MM.1S (cell line): ENCODE results near the gene ZNF776.

ENCODE experiments used
- DNase-seq: peaks from one replicate; pipeline ENCODE4 v3.0.0-alpha.2; 2015
- H2AFZ ChIP-seq: fragments of 300-600 bp; sonication (generic); 2 replicates; pipeline ENCODE4 v1.6.0; 2016; ENCODE audit warnings: antibody characterized with exemption, low read length
- H3F3A ChIP-seq: fragments of 300-600 bp; sonication (generic); 2 replicates; pipeline ENCODE4 v1.6.1; 2016; ENCODE audit warnings: mild to moderate bottlenecking, antibody characterized with exemption, low read length, moderate library complexity, mixed read lengths; ENCODE audit not compliant: insufficient read depth
- H3K27ac ChIP-seq: fragments of 300-600 bp; sonication (generic); 2 replicates; pipeline ENCODE4 v1.5.1; 2016; ENCODE audit warnings: mild to moderate bottlenecking, low read length
- H3K27me3 ChIP-seq: fragments of 300-600 bp; sonication (generic); replicated peaks from 2 replicates; pipeline ENCODE4 v1.6.0; 2016; ENCODE audit warnings: low read length; ENCODE audit not compliant: insufficient read depth
- H3K36me3 ChIP-seq: fragments of 300-600 bp; sonication (generic); replicated peaks from 2 replicates; pipeline ENCODE4 v1.6.1; 2016; ENCODE audit warnings: mild to moderate bottlenecking, low read length, mixed read lengths; ENCODE audit not compliant: insufficient read depth
- H3K4me1 ChIP-seq: fragments of 300-600 bp; sonication (generic); 2 replicates; pipeline ENCODE4 v1.6.1; 2016; ENCODE audit warnings: low read length, mixed read lengths
- H3K4me2 ChIP-seq: fragments of 300-600 bp; sonication (generic); 2 replicates; pipeline ENCODE4 v1.6.0; 2016; ENCODE audit warnings: low read depth, low read length
- H3K4me3 ChIP-seq: fragments of 300-600 bp; sonication (generic); 2 replicates; pipeline ENCODE4 v1.5.1; 2016; ENCODE audit warnings: low read length, mixed read lengths
- H3K79me2 ChIP-seq: fragments of 300-600 bp; sonication (generic); 2 replicates; pipeline ENCODE4 v1.6.1; 2016; ENCODE audit warnings: mixed run types, low read length, mixed read lengths
- H3K9ac ChIP-seq: fragments of 300-600 bp; sonication (generic); 2 replicates; pipeline ENCODE4 v1.6.1; 2016; ENCODE audit warnings: low read length, mixed read lengths
- H3K9me2 ChIP-seq: fragments of 300-600 bp; sonication (generic); replicated peaks from 2 replicates; pipeline ENCODE4 v1.6.1; 2016; ENCODE audit warnings: mild to moderate bottlenecking, low read length, mixed read lengths; ENCODE audit not compliant: insufficient read depth
- H3K9me3 ChIP-seq: fragments of 300-600 bp; sonication (generic); replicated peaks from 2 replicates; pipeline ENCODE4 v1.6.1; 2016; ENCODE audit warnings: mild to moderate bottlenecking, low read length, mixed read lengths; ENCODE audit not compliant: insufficient read depth
- H4K20me1 ChIP-seq: fragments of 300-600 bp; sonication (generic); 2 replicates; pipeline ENCODE4 v1.6.1; 2016; ENCODE audit warnings: mild to moderate bottlenecking, low read length, moderate library complexity, mixed read lengths; ENCODE audit not compliant: insufficient read depth
- CTCF ChIP-seq: fragments of 300-600 bp; sonication (generic); IDR thresholded peaks from 2 replicates; pipeline ENCODE4 v1.5.1; 2016; ENCODE audit warnings: antibody characterized with exemption, low read length, mixed read lengths
- EZH2 ChIP-seq: fragments of 300-600 bp; sonication (generic); optimal IDR thresholded peaks from 2 replicates; pipeline ENCODE3; 2017; ENCODE audit warnings: low read depth, mild to moderate bottlenecking, antibody characterized with exemption, low read length, mixed read lengths
- EZH2phosphoT487 ChIP-seq: fragments of 300-600 bp; sonication (generic); IDR thresholded peaks from 2 replicates; pipeline ENCODE4 v1.6.1; 2018; ENCODE audit warnings: antibody characterized with exemption, low read length

ZNF776 gene

GRCh38 chr19:57719424-57719823 is 27.2 kb upstream of the ZNF776 start:
- H3K4me1 ChIP-seq, result no peaks in the 10 kb centered on the region
- no peaks in the 10 kb centered on the region for H3F3A ChIP-seq
- no peak overlapping the region for H2AFZ ChIP-seq
- H3K9ac ChIP-seq, result no peak overlapping the region
- H3K9me2 ChIP-seq, result no peaks in the 10 kb centered on the region
- no peaks in the 10 kb centered on the region for H3K9me3 ChIP-seq
- no peak overlapping the region for H3K4me3 ChIP-seq
- H3K27me3 ChIP-seq, result no peaks in the 10 kb centered on the region
- H3K27ac ChIP-seq, result no peak overlapping the region
- peaks cover 9% of the 10 kb centered on the region for H3K36me3 ChIP-seq
- no peaks in the 10 kb centered on the region for H4K20me1 ChIP-seq
- no peak for DNase-seq
- no peaks in the 10 kb centered on the region for H3K79me2 ChIP-seq
- H3K4me2 ChIP-seq, result no peak overlapping the region
- TF ChIP-seq EZH2, result no peak
- no peak for TF ChIP-seq CTCF
- no peak for TF ChIP-seq EZH2phosphoT487

DNA sequence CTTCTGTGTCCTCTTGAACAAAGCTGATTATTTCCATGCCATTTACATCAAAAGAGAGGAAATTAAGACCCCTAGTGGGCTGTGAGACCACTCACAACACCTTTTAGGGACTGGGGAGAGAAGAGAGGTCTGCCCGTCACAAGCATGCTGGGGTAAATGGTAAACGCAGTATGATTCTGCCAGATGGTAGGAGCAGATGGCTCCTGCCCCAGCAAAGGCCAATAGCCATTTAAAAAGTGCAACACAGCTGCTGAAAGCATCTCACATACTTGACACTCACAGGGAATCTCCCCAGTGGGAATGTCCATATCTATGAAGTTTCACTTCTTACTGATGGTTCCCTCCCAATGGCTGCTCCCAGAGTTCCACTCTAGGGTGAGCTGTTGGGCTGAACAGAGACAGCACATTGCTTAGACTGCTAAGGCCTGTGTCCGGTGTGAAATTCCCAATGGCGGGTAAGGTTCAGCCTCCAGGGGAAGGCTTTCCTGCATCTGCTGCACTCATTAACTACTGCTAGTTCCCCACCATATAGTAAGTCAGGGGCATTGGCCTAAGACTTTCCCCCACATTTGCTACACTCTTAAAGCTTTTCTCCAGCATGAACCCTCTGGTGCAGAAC is 26.6 kb upstream of the ZNF776 start:
- H2AFZ ChIP-seq, result no peak overlapping the region
- no peaks in the 10 kb centered on the region for H3K79me2 ChIP-seq
- no peaks in the 10 kb centered on the region for H3K4me1 ChIP-seq
- H3K9me3 ChIP-seq, result no peaks in the 10 kb centered on the region
- no peak overlapping the region for H3K4me3 ChIP-seq
- no peak overlapping the region for H3K4me2 ChIP-seq
- no peaks in the 10 kb centered on the region for H3K9me2 ChIP-seq
- no peaks in the 10 kb centered on the region for H3K27me3 ChIP-seq
- no peak for DNase-seq
- no peak overlapping the region for H3K9ac ChIP-seq
- no peak overlapping the region for H3K27ac ChIP-seq
- H3F3A ChIP-seq, result no peaks in the 10 kb centered on the region
- H3K36me3 ChIP-seq, result peaks cover 9% of the 10 kb centered on the region
- TF ChIP-seq EZH2, result no peak
- TF ChIP-seq CTCF, result no peak
- no peak for TF ChIP-seq EZH2phosphoT487
- H4K20me1 ChIP-seq, result no peaks in the 10 kb centered on the region

DNA sequence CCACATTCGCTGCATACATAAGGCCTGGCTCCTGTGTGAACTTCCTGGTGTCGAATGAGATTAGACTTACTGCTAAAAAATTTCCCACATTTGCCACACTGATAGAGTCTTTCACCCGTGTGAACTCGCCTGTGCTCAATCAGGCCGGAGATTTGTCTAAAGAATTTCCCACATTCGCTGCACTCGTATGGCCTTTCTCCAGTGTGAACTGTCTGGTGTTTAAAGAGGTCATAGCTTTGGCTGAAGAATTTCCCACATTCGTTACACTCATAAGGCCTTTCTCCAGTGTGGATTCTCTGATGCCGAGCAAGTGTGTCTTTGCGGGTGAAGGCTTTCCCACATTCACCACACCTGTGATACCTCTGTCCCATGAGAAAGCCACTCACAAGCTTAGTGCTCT is 25.7 kb upstream of the ZNF776 start:
- Histone ChIP-seq H3K27ac (no peak overlapping the region), H3K9me2 (no peaks in the 10 kb centered on the region), H2AFZ (no peak overlapping the region), H3K4me2 (no peak overlapping the region), H3F3A (no peaks in the 10 kb centered on the region), H3K79me2 (no peaks in the 10 kb centered on the region), H3K9me3 (no peaks in the 10 kb centered on the region), H3K9ac (no peak overlapping the region), H3K27me3 (no peaks in the 10 kb centered on the region), H4K20me1 (no peaks in the 10 kb centered on the region), H3K36me3 (peaks cover 9% of the 10 kb centered on the region), H3K4me3 (no peak overlapping the region), H3K4me1 (no peaks in the 10 kb centered on the region)
- DNase-seq, result no peak
- no peak for TF ChIP-seq EZH2
- no peak for TF ChIP-seq EZH2phosphoT487
- no peak for TF ChIP-seq CTCF
